Measurements from ENCODE around the gene CDK14. TPM values are rescaled to one million over a fixed set of nuclear protein-coding genes. Genes with fewer than 3 reads are reported as not detected.
"Not testable (repeated sequence)": the region's sequence is repeated elsewhere in the genome, so short reads cannot be mapped to it uniquely, and the experiment has no call there.

Gene CDK14
- total RNA-seq, 1 donor: 39.1 TPM

DNA sequence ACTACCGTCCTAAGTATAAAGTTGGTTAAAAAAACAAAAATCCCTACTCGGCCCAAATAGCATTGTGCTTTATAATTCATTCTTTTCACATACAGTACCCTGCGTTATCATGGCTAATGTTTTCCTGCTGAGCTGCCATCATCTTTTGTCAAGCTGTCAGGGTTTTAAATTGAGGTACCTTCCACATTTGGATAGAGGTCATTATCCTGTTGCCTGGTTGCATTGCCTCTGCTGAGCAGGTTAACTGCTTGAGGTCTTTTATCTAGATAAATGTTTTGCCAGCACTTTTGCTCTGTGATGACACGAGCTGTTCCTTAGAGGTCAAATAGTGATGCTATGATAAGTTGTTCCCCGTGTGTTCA is 573.7 kb downstream of the CDK14 start:
- Histone ChIP-seq H3K27ac (ENCODE audit: low read depth, low read length) (no peak overlapping the region), H3K27me3 (ENCODE audit: insufficient read depth, low read length) (no peaks in the 10 kb centered on the region)

GRCh38 chr7:91173265-91173664 is 577.1 kb downstream of the CDK14 start:
- H3K4me3 ChIP-seq (ENCODE audit: insufficient read depth, low read length); H3K27ac ChIP-seq (ENCODE audit: low read depth, low read length); H3K27me3 ChIP-seq (ENCODE audit: insufficient read depth, low read length); DNase-seq (ENCODE audit: insufficient read length, low spot score, missing footprints); H3K79me2 ChIP-seq (ENCODE audit: insufficient read depth, low read length); H4K20me1 ChIP-seq (ENCODE audit: insufficient read depth, low read length); H3K4me1 ChIP-seq (ENCODE audit: insufficient read depth, low read length); H3K36me3 ChIP-seq (ENCODE audit: insufficient read depth, low read length); H2AFZ ChIP-seq (ENCODE audit: low read length); H3K4me2 ChIP-seq (ENCODE audit: insufficient read depth, low read length); H3K9me3 ChIP-seq (ENCODE audit: low read depth, low read length): not testable (repeated sequence)

More for the DNA sequence above, 573.7 kb downstream of the CDK14 start:
- no peak overlapping the region for H3K4me2 ChIP-seq (ENCODE audit: insufficient read depth, low read length)
- H3K79me2 ChIP-seq (ENCODE audit: insufficient read depth, low read length): no peaks in the 10 kb centered on the region
- DNase-seq (ENCODE audit: insufficient read length, low spot score, missing footprints): no peak
- H3K36me3 ChIP-seq (ENCODE audit: insufficient read depth, low read length): no peaks in the 10 kb centered on the region
- peaks cover 19% of the 10 kb centered on the region for H3K4me1 ChIP-seq (ENCODE audit: insufficient read depth, low read length)
- TF ChIP-seq, protein P1, sequence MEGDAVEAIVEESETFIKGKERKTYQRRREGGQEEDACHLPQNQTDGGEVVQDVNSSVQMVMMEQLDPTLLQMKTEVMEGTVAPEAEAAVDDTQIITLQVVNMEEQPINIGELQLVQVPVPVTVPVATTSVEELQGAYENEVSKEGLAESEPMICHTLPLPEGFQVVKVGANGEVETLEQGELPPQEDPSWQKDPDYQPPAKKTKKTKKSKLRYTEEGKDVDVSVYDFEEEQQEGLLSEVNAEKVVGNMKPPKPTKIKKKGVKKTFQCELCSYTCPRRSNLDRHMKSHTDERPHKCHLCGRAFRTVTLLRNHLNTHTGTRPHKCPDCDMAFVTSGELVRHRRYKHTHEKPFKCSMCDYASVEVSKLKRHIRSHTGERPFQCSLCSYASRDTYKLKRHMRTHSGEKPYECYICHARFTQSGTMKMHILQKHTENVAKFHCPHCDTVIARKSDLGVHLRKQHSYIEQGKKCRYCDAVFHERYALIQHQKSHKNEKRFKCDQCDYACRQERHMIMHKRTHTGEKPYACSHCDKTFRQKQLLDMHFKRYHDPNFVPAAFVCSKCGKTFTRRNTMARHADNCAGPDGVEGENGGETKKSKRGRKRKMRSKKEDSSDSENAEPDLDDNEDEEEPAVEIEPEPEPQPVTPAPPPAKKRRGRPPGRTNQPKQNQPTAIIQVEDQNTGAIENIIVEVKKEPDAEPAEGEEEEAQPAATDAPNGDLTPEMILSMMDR (IDR thresholded peaks at IDR 0.05; ENCODE audit: extremely low read depth, low read depth, low read length): no peak
- H3K9me3 ChIP-seq (ENCODE audit: low read depth, low read length): no peaks in the 10 kb centered on the region
- no peak overlapping the region for H3K4me3 ChIP-seq (ENCODE audit: insufficient read depth, low read length)
- H2AFZ ChIP-seq (ENCODE audit: low read length): no peak overlapping the region
- H4K20me1 ChIP-seq (ENCODE audit: insufficient read depth, low read length): no peaks in the 10 kb centered on the region

DNA sequence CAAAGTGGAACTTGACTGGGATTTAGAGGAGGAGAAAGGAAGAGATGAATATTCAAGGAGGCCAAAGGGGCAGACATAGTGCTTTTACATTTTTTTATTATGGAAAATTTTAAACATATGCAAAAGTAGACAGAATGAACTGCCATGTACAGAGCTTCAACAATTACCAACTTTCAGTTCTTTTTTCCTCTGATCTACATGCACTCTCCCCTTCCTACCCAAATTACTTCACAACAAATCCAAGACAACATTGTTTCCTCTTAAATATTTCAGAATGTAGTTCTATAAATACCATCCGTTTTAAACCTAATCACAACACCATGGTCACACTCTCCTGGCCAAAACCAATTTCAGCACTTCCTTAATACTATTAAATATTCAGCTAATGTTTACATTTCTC is 584.6 kb downstream of the CDK14 start:
- no peak overlapping the region for H3K4me2 ChIP-seq (ENCODE audit: insufficient read depth, low read length)

DNA sequence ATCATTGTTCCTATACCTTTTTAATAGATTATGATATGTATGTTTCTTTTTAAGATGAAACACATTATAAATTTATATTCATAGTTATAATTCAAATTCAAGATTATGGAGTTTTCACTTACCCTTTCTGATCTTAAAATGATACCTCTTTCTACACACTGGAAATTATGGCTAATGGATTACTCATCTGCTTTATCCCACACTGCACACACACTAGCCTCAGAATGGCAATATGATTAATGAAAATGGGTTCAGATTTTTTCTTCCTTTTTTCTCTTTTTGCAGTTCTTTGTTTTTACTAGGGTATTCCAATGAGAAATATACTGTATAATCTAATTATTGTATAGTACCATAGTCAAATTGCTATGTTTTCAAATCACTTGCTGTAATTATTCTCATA is 585.8 kb downstream of the CDK14 start:
- H3K4me2 ChIP-seq (ENCODE audit: insufficient read depth, low read length): no peak overlapping the region
- TF ChIP-seq, protein P1 (IDR thresholded peaks at IDR 0.05; ENCODE audit: extremely low read depth, low read depth, low read length): no peak
- H4K20me1 ChIP-seq (ENCODE audit: insufficient read depth, low read length): no peaks in the 10 kb centered on the region
- no peaks in the 10 kb centered on the region for H3K27me3 ChIP-seq (ENCODE audit: insufficient read depth, low read length)
- H3K9me3 ChIP-seq (ENCODE audit: low read depth, low read length): no peaks in the 10 kb centered on the region
- H2AFZ ChIP-seq (ENCODE audit: low read length): no peak overlapping the region
- DNase-seq (ENCODE audit: insufficient read length, low spot score, missing footprints): no peak
- H3K79me2 ChIP-seq (ENCODE audit: insufficient read depth, low read length): no peaks in the 10 kb centered on the region
- H3K36me3 ChIP-seq (ENCODE audit: insufficient read depth, low read length): no peaks in the 10 kb centered on the region
- H3K4me3 ChIP-seq (ENCODE audit: insufficient read depth, low read length): no peak overlapping the region
- H3K27ac ChIP-seq (ENCODE audit: low read depth, low read length): peak overlapping the region; percentile 34
- peaks cover 18% of the 10 kb centered on the region for H3K4me1 ChIP-seq (ENCODE audit: insufficient read depth, low read length)

More for the DNA sequence above, 584.6 kb downstream of the CDK14 start:
- H3K27ac ChIP-seq (ENCODE audit: low read depth, low read length): no peak overlapping the region
- no peaks in the 10 kb centered on the region for H3K9me3 ChIP-seq (ENCODE audit: low read depth, low read length)
- no peaks in the 10 kb centered on the region for H3K79me2 ChIP-seq (ENCODE audit: insufficient read depth, low read length)
- no peaks in the 10 kb centered on the region for H3K27me3 ChIP-seq (ENCODE audit: insufficient read depth, low read length)
- no peak overlapping the region for H2AFZ ChIP-seq (ENCODE audit: low read length)
- H4K20me1 ChIP-seq (ENCODE audit: insufficient read depth, low read length): no peaks in the 10 kb centered on the region
- peaks cover 18% of the 10 kb centered on the region for H3K4me1 ChIP-seq (ENCODE audit: insufficient read depth, low read length)
- DNase-seq (ENCODE audit: insufficient read length, low spot score, missing footprints): no peak
- no peaks in the 10 kb centered on the region for H3K36me3 ChIP-seq (ENCODE audit: insufficient read depth, low read length)
- TF ChIP-seq, protein P1 (IDR thresholded peaks at IDR 0.05; ENCODE audit: extremely low read depth, low read depth, low read length): no peak
- no peak overlapping the region for H3K4me3 ChIP-seq (ENCODE audit: insufficient read depth, low read length)
